HG03558 (cell line): Measurements from ENCODE around the gene PTPRR.
"Not testable (repeated sequence)": the region's sequence is repeated elsewhere in the genome, so short reads cannot be mapped to it uniquely, and the experiment has no call there.

Experiments used
- ATAC-seq: cut with Tn5 transposase; IDR thresholded peaks from one replicate; pipeline ENCODE4 v1.9.1; 2021; ENCODE audit warnings: moderate number of reproducible peaks; ENCODE audit not compliant: unreplicated experiment; ENCODE audit errors: extremely low read depth

PTPRR gene

GRCh38 chr12:70842942-70843341, 77.6 kb downstream of the PTPRR start:
- ATAC-seq: no peak

- no peak for ATAC-seq
These were observed 78.4 kb downstream of the PTPRR start for GRCh38 chr12:70842136-70842535.

GRCh38 chr12:70840656-70841350, 79.7 kb downstream of the PTPRR start:
- ATAC-seq: no peak

GRCh38 chr12:70839544-70839943, 81.0 kb downstream of the PTPRR start:
- ATAC-seq: no peak

GRCh38 chr12:70838127-70838526, 82.4 kb downstream of the PTPRR start:
- ATAC-seq: no peak

GRCh38 chr12:70837026-70837425, 83.5 kb downstream of the PTPRR start:
- no peak for ATAC-seq

- no peak for ATAC-seq
These were observed 84.6 kb downstream of the PTPRR start for GRCh38 chr12:70835948-70836347.

GRCh38 chr12:70831543-70831942, 89.0 kb downstream of the PTPRR start:
- no peak for ATAC-seq

GRCh38 chr12:70830221-70831061, 90.1 kb downstream of the PTPRR start:
- no peak for ATAC-seq

- no peak for ATAC-seq
These were observed 91.5 kb downstream of the PTPRR start for GRCh38 chr12:70829070-70829469.

GRCh38 chr12:70828351-70828750, 92.2 kb downstream of the PTPRR start:
- ATAC-seq: no peak

- ATAC-seq: no peak
These were observed 94.4 kb downstream of the PTPRR start for GRCh38 chr12:70826156-70826555.

- no peak for ATAC-seq
These were observed 96.0 kb downstream of the PTPRR start for GRCh38 chr12:70824511-70824910.

- no peak for ATAC-seq
These were observed 97.2 kb downstream of the PTPRR start for GRCh38 chr12:70823182-70823976.

- no peak for ATAC-seq
These were observed 98.1 kb downstream of the PTPRR start for GRCh38 chr12:70822412-70822811.

- ATAC-seq: no peak
These were observed 104.6 kb downstream of the PTPRR start for GRCh38 chr12:70815971-70816391.

- ATAC-seq: no peak
These were observed 105.5 kb downstream of the PTPRR start for GRCh38 chr12:70815056-70815455.

- no peak for ATAC-seq
These were observed 107.0 kb downstream of the PTPRR start for GRCh38 chr12:70813559-70813958.

- ATAC-seq: no peak
These were observed 108.4 kb downstream of the PTPRR start for GRCh38 chr12:70812136-70812535.

- no peak for ATAC-seq
These were observed 110.7 kb downstream of the PTPRR start for GRCh38 chr12:70809887-70810286.

GRCh38 chr12:70807993-70808392, 112.5 kb downstream of the PTPRR start:
- not testable (repeated sequence) for ATAC-seq
